ENCODE results near the gene ANKRD11.
"Not testable (repeated sequence)": the region's sequence is repeated elsewhere in the genome, so short reads cannot be mapped to it uniquely, and the experiment has no call there.

The ANKRD11 gene

GRCh38 chr16:89270666-89271345 lies 219.6 kb downstream of the ANKRD11 start:
- Histone ChIP-seq H3K27ac (ENCODE audit: low read depth, low read length) (no peak overlapping the region), H3K27me3 (ENCODE audit: control insufficient read depth in 1 of 2, insufficient read depth in 2 of 2, low read length in 2 of 2) (no peaks in the 10 kb centered on the region), H3K9me3 (ENCODE audit: low read length) (no peaks in the 10 kb centered on the region), H3K9ac (ENCODE audit: low read length) (no peak overlapping the region), H3K4me1 (ENCODE audit: insufficient read depth, low read length) (no peaks in the 10 kb centered on the region), H3K36me3 (ENCODE audit: insufficient read depth, low read length) (peaks cover 63% of the 10 kb centered on the region), H3K4me3 (ENCODE audit: low read depth in 1 of 2, low read length in 2 of 2) (no peak overlapping the region)

- Histone ChIP-seq H3K4me3 (ENCODE audit: low read depth in 1 of 2, low read length in 2 of 2) (no peak overlapping the region), H3K9me3 (ENCODE audit: low read length) (no peaks in the 10 kb centered on the region), H3K9ac (ENCODE audit: low read length) (no peak overlapping the region), H3K27me3 (ENCODE audit: control insufficient read depth in 1 of 2, insufficient read depth in 2 of 2, low read length in 2 of 2) (no peaks in the 10 kb centered on the region), H3K4me1 (ENCODE audit: insufficient read depth, low read length) (no peaks in the 10 kb centered on the region), H3K36me3 (ENCODE audit: insufficient read depth, low read length) (peaks cover 60% of the 10 kb centered on the region), H3K27ac (ENCODE audit: low read depth, low read length) (no peak overlapping the region)
Measured at GRCh38 chr16:89269805-89270665, 220.3 kb downstream of the ANKRD11 start.

- no peak overlapping the region for H3K4me3 ChIP-seq (ENCODE audit: low read depth in 1 of 2, low read length in 2 of 2)
- no peak overlapping the region for H3K9ac ChIP-seq (ENCODE audit: low read length)
- H3K36me3 ChIP-seq (ENCODE audit: insufficient read depth, low read length), result peaks cover 53% of the 10 kb centered on the region
- H3K9me3 ChIP-seq (ENCODE audit: low read length), result no peaks in the 10 kb centered on the region
- no peaks in the 10 kb centered on the region for H3K27me3 ChIP-seq (ENCODE audit: control insufficient read depth in 1 of 2, insufficient read depth in 2 of 2, low read length in 2 of 2)
- H3K27ac ChIP-seq (ENCODE audit: low read depth, low read length), result no peak overlapping the region
- H3K4me1 ChIP-seq (ENCODE audit: insufficient read depth, low read length), result no peaks in the 10 kb centered on the region
Measured at GRCh38 chr16:89268987-89269735, 221.2 kb downstream of the ANKRD11 start.

DNA sequence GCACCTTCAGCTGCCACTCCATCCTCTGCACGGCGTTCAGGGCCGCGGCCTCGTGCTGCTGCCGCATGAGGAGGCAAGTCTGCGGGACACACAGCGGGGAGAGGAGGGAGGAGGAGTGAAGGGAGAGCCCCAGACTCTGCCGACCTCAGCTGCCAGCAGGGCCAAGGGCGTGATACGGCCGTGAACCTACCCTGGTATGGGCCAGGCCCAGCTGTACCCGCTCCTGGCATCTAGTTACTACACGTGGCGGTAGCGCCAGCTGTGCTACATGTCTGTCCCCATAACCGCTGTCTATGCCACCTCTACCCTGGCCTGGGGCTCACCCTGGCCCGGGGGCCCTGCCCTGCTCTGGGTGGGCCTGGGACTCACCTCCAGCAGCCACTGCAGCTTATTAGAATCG lies 221.8 kb downstream of the ANKRD11 start:
- Histone ChIP-seq H3K9me3 (ENCODE audit: low read length) (no peaks in the 10 kb centered on the region), H3K27me3 (ENCODE audit: control insufficient read depth in 1 of 2, insufficient read depth in 2 of 2, low read length in 2 of 2) (no peaks in the 10 kb centered on the region), H3K4me1 (ENCODE audit: insufficient read depth, low read length) (no peaks in the 10 kb centered on the region), H3K9ac (ENCODE audit: low read length) (no peak overlapping the region), H3K4me3 (ENCODE audit: low read depth in 1 of 2, low read length in 2 of 2) (no peak overlapping the region), H3K36me3 (ENCODE audit: insufficient read depth, low read length) (peaks cover 48% of the 10 kb centered on the region), H3K27ac (ENCODE audit: low read depth, low read length) (no peak overlapping the region)

- H3K36me3 ChIP-seq (ENCODE audit: insufficient read depth, low read length), result peaks cover 43% of the 10 kb centered on the region
- not testable (repeated sequence) for H3K27me3 ChIP-seq (ENCODE audit: control insufficient read depth in 1 of 2, insufficient read depth in 2 of 2, low read length in 2 of 2); H3K9me3 ChIP-seq (ENCODE audit: low read length)
Measured at GRCh38 chr16:89267746-89268145, 222.6 kb downstream of the ANKRD11 start.

DNA sequence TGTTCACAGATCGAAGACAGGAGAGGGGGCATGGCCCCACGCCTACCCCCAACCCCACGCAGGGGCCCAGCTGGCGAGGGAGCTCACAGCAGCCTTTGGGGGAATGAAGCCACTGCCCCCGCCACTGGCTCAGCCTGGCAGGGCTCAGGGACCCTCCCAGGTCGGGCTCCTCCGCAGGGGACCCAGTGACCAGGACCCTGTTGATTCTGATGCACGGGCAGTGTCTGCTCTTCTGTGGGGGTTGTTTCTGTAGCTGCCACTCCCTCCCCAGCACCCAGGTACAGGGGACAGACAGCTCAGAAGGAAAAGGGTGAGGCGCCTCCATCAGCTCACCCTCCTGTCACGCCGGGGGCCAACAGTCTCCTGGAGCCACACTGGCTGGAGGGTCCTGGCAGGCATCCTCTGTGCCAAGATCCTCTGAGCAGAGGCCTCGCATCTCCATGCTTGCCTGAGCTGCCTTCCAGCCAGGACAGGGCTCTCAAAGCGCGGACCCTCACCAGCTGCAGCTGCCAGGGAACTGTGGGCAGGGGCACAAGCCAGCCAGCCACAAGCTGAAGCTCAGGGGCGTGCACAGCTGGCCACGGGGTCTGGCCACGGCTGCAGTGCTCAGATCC lies 223.7 kb downstream of the ANKRD11 start:
- H3K9me3 ChIP-seq (ENCODE audit: low read length), result no peaks in the 10 kb centered on the region
- peaks cover 35% of the 10 kb centered on the region for H3K36me3 ChIP-seq (ENCODE audit: insufficient read depth, low read length)
- no peak overlapping the region for H3K4me3 ChIP-seq (ENCODE audit: low read depth in 1 of 2, low read length in 2 of 2)
- no peak overlapping the region for H3K27ac ChIP-seq (ENCODE audit: low read depth, low read length)
- H3K4me1 ChIP-seq (ENCODE audit: insufficient read depth, low read length), result no peaks in the 10 kb centered on the region
- no peak overlapping the region for H3K9ac ChIP-seq (ENCODE audit: low read length)
- no peaks in the 10 kb centered on the region for H3K27me3 ChIP-seq (ENCODE audit: control insufficient read depth in 1 of 2, insufficient read depth in 2 of 2, low read length in 2 of 2)

More at GRCh38 chr16:89267746-89268145, 222.6 kb downstream of the ANKRD11 start:
- not testable (repeated sequence) for H3K4me3 ChIP-seq (ENCODE audit: low read depth in 1 of 2, low read length in 2 of 2); H3K4me1 ChIP-seq (ENCODE audit: insufficient read depth, low read length); H3K9ac ChIP-seq (ENCODE audit: low read length); H3K27ac ChIP-seq (ENCODE audit: low read depth, low read length)

DNA sequence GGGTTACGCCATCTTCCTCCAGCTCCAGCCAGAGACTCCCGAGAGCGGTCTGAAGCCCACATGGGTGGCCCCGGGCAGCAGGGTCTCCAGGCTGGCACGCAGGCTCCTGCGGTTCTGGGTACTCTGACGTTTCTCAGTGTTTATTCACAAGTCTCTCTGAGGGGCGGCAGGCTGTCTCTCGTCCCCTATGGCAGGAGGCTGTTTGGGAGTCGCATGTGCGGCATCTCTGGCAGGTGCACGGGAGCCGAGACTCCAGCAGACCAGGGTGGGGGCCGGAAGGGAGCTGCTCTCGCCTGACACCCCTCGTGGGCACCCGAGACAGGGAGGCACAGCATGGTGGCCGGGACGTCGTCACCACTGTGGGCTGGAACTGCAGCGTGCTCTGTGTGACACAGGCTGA lies 224.7 kb downstream of the ANKRD11 start:
- Histone ChIP-seq H3K36me3 (ENCODE audit: insufficient read depth, low read length) (peaks cover 25% of the 10 kb centered on the region), H3K9me3 (ENCODE audit: low read length) (no peaks in the 10 kb centered on the region), H3K4me3 (ENCODE audit: low read depth in 1 of 2, low read length in 2 of 2) (no peak overlapping the region), H3K27ac (ENCODE audit: low read depth, low read length) (no peak overlapping the region), H3K27me3 (ENCODE audit: control insufficient read depth in 1 of 2, insufficient read depth in 2 of 2, low read length in 2 of 2) (no peaks in the 10 kb centered on the region), H3K4me1 (ENCODE audit: insufficient read depth, low read length) (no peaks in the 10 kb centered on the region), H3K9ac (ENCODE audit: low read length) (no peak overlapping the region)

- Histone ChIP-seq H3K9me3 (ENCODE audit: low read length) (no peaks in the 10 kb centered on the region), H3K4me1 (ENCODE audit: insufficient read depth, low read length) (no peaks in the 10 kb centered on the region)
Measured at GRCh38 chr16:89264800-89265550, 225.4 kb downstream of the ANKRD11 start.

GRCh38 chr16:89261691-89262563 lies 228.4 kb downstream of the ANKRD11 start:
- no peak overlapping the region for H3K9ac ChIP-seq (ENCODE audit: low read length)
- H3K4me1 ChIP-seq (ENCODE audit: insufficient read depth, low read length), result no peaks in the 10 kb centered on the region
- H3K36me3 ChIP-seq (ENCODE audit: insufficient read depth, low read length), result peaks cover 8% of the 10 kb centered on the region
- H3K9me3 ChIP-seq (ENCODE audit: low read length), result no peaks in the 10 kb centered on the region
- peaks cover 0 to 13% of the 10 kb centered on the region in 2 donors for H3K27me3 ChIP-seq (ENCODE audit: control insufficient read depth in 1 of 2, insufficient read depth in 2 of 2, low read length in 2 of 2)
- H3K4me3 ChIP-seq (ENCODE audit: low read depth in 1 of 2, low read length in 2 of 2), result no peak overlapping the region
- H3K27ac ChIP-seq (ENCODE audit: low read depth, low read length), result no peak overlapping the region

More at GRCh38 chr16:89264800-89265550, 225.4 kb downstream of the ANKRD11 start:
- H3K4me3 ChIP-seq (ENCODE audit: low read depth in 1 of 2, low read length in 2 of 2), result no peak overlapping the region
- H3K27ac ChIP-seq (ENCODE audit: low read depth, low read length), result no peak overlapping the region
- H3K9ac ChIP-seq (ENCODE audit: low read length), result no peak overlapping the region
- peaks cover 18% of the 10 kb centered on the region for H3K36me3 ChIP-seq (ENCODE audit: insufficient read depth, low read length)
- no peaks in the 10 kb centered on the region for H3K27me3 ChIP-seq (ENCODE audit: control insufficient read depth in 1 of 2, insufficient read depth in 2 of 2, low read length in 2 of 2)

DNA sequence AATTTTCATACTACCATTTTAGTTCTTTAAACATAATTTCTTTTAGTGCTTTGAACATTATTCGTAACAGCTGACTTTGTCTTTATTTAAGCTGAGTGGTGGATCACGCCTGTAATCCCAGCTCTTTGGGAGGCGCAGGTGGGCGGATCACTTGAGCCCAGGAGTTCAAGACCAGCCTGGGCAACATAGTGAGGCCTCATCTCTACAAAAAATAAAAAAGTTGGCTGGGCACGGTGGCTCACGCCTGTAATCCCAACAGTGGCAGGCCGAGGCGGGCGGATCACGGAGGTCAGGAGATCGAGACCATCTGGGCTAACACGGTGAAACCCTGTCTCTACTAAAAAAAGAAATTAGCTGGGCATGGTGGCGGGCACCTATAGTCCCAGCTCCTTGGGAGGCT lies 230.5 kb downstream of the ANKRD11 start:
- not testable (repeated sequence) for H3K9ac ChIP-seq (ENCODE audit: low read length); H3K4me1 ChIP-seq (ENCODE audit: insufficient read depth, low read length); H3K4me3 ChIP-seq (ENCODE audit: low read depth in 1 of 2, low read length in 2 of 2); H3K9me3 ChIP-seq (ENCODE audit: low read length); H3K27ac ChIP-seq (ENCODE audit: low read depth, low read length); H3K36me3 ChIP-seq (ENCODE audit: insufficient read depth, low read length)
- peaks cover 0 to 22% of the 10 kb centered on the region in 2 donors for H3K27me3 ChIP-seq (ENCODE audit: control insufficient read depth in 1 of 2, insufficient read depth in 2 of 2, low read length in 2 of 2)

All from muscle layer of colon (tissue), 2 donors.